ENCODE data around the gene MYRFL.
"Not testable (repeated sequence)": the region's sequence is repeated elsewhere in the genome, so short reads cannot be mapped to it uniquely, and the experiment has no call there.

MYRFL gene

DNA sequence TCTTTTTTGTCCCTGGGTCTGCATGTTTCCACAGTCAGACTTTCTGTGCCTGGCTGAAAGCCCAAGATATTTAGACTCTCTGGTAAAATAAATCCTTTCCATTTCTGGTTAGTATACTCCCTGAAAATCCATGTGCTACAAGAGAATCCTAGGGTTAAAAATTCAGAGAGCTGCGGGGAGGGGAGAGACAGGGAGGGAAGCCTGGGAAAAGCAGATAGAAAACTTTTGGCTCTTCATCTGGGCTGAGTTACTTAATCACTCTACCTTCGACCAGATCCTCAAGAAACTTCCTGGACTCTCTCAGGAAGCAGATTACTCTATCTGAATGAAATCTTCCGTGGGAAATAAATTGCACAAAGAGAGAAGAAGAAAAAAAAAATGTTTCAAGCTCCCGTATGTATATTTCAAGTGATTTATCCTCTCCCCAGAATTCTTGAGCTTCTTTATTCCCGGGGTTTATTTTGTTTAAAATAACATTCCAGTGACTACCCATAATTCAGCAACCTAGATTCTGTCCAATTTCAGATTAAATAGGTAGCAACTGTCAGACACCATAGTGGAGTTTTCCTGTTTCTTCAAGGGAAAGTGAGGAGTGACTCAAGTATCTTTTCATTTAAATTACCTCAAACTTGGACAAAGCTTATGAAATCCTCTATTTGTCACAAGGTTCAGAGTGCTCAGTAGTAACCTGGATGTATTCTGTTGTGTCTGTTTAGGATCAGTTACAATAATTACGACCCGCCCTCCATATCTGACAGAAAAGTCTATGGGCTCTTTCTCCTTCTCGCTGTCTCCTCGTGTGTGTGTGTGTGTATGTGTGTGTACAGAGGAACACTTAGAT, 163.7 kb downstream of the MYRFL start:
- H3K4me3 Mint-ChIP-seq = no peak overlapping the region

GRCh38 chr12:69991690-69992288, 166.8 kb downstream of the MYRFL start:
- H3K36me3 Mint-ChIP-seq (ENCODE audit: low read depth) = no peaks in the 10 kb centered on the region
- H3K27ac Mint-ChIP-seq = no peak overlapping the region
- no peaks in the 10 kb centered on the region for H3K27me3 Mint-ChIP-seq (ENCODE audit: low read depth)
- H3K4me1 Mint-ChIP-seq (ENCODE audit: low read depth) = no peaks in the 10 kb centered on the region
- no peak overlapping the region for H3K4me3 Mint-ChIP-seq
- no peaks in the 10 kb centered on the region for H3K9me3 Mint-ChIP-seq

More for the DNA sequence above, 163.7 kb downstream of the MYRFL start:
- Mint-ChIP-seq H3K9me3 (no peaks in the 10 kb centered on the region), H3K36me3 (ENCODE audit: low read depth) (no peaks in the 10 kb centered on the region), H3K27ac (no peak overlapping the region), H3K4me1 (ENCODE audit: low read depth) (no peaks in the 10 kb centered on the region), H3K27me3 (ENCODE audit: low read depth) (no peaks in the 10 kb centered on the region)

DNA sequence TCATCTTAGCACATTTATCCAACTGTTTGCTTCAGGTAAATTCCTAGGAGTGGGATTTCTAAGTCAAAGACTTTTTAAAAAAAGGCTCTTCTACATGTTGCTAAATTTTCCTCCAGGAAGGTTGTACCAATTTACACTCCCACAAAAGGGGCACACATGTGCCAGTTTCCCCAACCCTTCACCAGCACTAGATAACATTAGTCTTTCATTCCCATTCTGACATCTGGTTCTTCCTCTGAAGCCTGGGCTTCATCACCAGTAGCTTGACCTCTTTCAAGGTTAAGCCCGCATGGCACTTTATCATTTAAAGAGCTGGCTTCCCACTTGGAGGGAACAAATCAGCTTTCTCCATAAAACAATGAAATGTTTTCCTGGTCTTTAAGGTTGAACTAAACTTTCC, 168.4 kb downstream of the MYRFL start:
- Mint-ChIP-seq H3K4me3 (no peak overlapping the region), H3K36me3 (ENCODE audit: low read depth) (no peaks in the 10 kb centered on the region), H3K4me1 (ENCODE audit: low read depth) (no peaks in the 10 kb centered on the region), H3K27me3 (ENCODE audit: low read depth) (no peaks in the 10 kb centered on the region), H3K9me3 (no peaks in the 10 kb centered on the region), H3K27ac (no peak overlapping the region)

DNA sequence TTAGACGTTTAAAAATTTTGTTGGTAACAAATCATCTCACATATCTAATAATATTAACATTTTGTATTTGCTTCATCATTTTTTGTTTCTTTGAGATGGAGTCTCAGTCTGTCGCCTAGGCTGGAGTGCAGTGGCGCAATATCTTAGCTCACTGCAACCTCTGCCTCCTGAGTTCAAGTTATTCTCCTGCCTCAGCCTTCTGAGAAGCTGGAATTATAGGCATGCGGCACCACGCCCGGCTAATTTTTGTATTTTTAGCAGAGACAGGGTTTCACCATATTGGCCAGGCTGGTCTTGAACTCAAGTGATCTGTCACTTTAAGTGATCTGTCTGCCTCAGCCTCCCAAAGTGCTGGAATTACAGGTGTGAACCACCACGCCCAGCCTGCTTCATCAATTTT, 169.1 kb downstream of the MYRFL start:
- H3K27me3 Mint-ChIP-seq (ENCODE audit: low read depth); H3K4me1 Mint-ChIP-seq (ENCODE audit: low read depth); H3K9me3 Mint-ChIP-seq; H3K36me3 Mint-ChIP-seq (ENCODE audit: low read depth); H3K27ac Mint-ChIP-seq; H3K4me3 Mint-ChIP-seq: not testable (repeated sequence)

DNA sequence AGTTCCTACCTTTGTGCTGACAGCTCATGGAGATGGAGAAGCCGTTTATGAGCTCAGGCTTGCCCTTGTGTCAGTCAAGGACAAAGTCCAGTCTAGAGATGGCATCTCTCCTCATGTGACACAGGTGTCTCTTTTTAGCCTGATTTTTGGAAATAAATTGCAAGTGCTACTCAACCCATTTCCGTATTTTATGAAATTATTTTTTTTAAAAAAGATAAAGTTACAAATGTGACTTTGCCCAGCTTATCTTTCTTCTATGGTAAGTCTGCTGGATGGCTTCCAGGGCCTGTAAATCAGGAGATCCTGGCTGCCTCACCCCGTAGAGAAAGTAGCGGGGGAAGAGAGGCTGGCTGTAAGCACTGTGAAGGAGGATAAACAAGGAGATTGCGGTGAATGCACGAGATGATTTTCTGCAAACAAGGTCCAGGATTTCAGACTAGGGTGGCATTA, 169.7 kb downstream of the MYRFL start:
- no peak overlapping the region for H3K27ac Mint-ChIP-seq
- H3K27me3 Mint-ChIP-seq (ENCODE audit: low read depth) = no peaks in the 10 kb centered on the region
- no peak overlapping the region for H3K4me3 Mint-ChIP-seq
- no peaks in the 10 kb centered on the region for H3K9me3 Mint-ChIP-seq
- no peaks in the 10 kb centered on the region for H3K4me1 Mint-ChIP-seq (ENCODE audit: low read depth)
- H3K36me3 Mint-ChIP-seq (ENCODE audit: low read depth) = no peaks in the 10 kb centered on the region

DNA sequence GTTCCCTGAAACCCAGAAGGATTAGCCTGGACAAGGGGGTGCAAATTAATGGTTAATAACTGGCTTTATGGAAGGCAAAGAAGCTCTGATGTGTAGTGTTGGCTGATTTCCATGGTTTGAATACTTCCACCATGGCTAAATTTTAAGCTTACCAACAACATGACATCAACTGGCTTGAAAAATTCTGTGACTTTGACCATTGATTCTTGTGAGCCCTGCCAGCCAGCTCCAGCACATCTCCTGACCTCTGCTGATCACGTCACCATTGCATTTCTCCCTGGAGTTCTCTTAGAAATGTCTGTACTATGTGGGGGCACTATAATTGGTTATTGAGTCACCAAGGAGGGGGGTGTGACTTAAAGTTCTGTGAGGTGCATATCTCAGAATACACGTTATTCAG, 171.2 kb downstream of the MYRFL start:
- Mint-ChIP-seq H3K27ac (no peak overlapping the region), H3K36me3 (ENCODE audit: low read depth) (no peaks in the 10 kb centered on the region), H3K27me3 (ENCODE audit: low read depth) (no peaks in the 10 kb centered on the region), H3K9me3 (no peaks in the 10 kb centered on the region), H3K4me1 (ENCODE audit: low read depth) (no peaks in the 10 kb centered on the region), H3K4me3 (no peak overlapping the region)

- Mint-ChIP-seq H3K36me3 (ENCODE audit: low read depth) (no peaks in the 10 kb centered on the region), H3K4me1 (ENCODE audit: low read depth) (no peaks in the 10 kb centered on the region), H3K4me3 (no peak overlapping the region), H3K9me3 (no peaks in the 10 kb centered on the region), H3K27me3 (ENCODE audit: low read depth) (no peaks in the 10 kb centered on the region), H3K27ac (no peak overlapping the region)
These were observed 171.7 kb downstream of the MYRFL start for GRCh38 chr12:69996722-69997121.

GRCh38 chr12:69998011-69998410, 173.0 kb downstream of the MYRFL start:
- no peaks in the 10 kb centered on the region for H3K4me1 Mint-ChIP-seq (ENCODE audit: low read depth)
- H3K4me3 Mint-ChIP-seq = no peak overlapping the region
- H3K27me3 Mint-ChIP-seq (ENCODE audit: low read depth) = no peaks in the 10 kb centered on the region
- H3K9me3 Mint-ChIP-seq = no peaks in the 10 kb centered on the region
- no peak overlapping the region for H3K27ac Mint-ChIP-seq
- H3K36me3 Mint-ChIP-seq (ENCODE audit: low read depth) = no peaks in the 10 kb centered on the region

DNA sequence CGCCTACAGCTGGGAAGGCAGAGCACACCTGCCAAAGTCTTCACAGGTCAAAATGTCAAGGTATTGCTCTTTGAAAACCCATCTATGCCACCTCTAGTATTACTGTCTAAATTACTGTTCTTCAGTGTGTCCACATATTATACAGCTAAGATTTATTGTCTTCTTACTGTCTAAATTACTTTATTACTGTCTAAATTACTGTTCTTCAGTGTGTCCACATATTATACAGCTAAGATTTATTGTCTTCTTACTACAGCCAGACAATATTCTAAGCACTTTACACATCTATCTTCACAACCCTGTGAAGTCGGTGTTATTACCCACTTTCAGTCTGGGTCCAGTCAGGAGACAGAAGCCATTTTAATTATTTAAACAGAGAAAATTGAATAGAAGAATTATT, 173.9 kb downstream of the MYRFL start:
- no peaks in the 10 kb centered on the region for H3K9me3 Mint-ChIP-seq
- no peak overlapping the region for H3K27ac Mint-ChIP-seq
- H3K4me3 Mint-ChIP-seq = no peak overlapping the region
- H3K36me3 Mint-ChIP-seq (ENCODE audit: low read depth) = no peaks in the 10 kb centered on the region
- H3K4me1 Mint-ChIP-seq (ENCODE audit: low read depth) = no peaks in the 10 kb centered on the region
- H3K27me3 Mint-ChIP-seq (ENCODE audit: low read depth) = no peaks in the 10 kb centered on the region

GRCh38 chr12:69999561-69999960, 174.5 kb downstream of the MYRFL start:
- Mint-ChIP-seq H3K9me3 (no peaks in the 10 kb centered on the region), H3K27ac (no peak overlapping the region), H3K4me1 (ENCODE audit: low read depth) (no peaks in the 10 kb centered on the region), H3K27me3 (ENCODE audit: low read depth) (no peaks in the 10 kb centered on the region), H3K36me3 (ENCODE audit: low read depth) (no peaks in the 10 kb centered on the region), H3K4me3 (no peak overlapping the region)

DNA sequence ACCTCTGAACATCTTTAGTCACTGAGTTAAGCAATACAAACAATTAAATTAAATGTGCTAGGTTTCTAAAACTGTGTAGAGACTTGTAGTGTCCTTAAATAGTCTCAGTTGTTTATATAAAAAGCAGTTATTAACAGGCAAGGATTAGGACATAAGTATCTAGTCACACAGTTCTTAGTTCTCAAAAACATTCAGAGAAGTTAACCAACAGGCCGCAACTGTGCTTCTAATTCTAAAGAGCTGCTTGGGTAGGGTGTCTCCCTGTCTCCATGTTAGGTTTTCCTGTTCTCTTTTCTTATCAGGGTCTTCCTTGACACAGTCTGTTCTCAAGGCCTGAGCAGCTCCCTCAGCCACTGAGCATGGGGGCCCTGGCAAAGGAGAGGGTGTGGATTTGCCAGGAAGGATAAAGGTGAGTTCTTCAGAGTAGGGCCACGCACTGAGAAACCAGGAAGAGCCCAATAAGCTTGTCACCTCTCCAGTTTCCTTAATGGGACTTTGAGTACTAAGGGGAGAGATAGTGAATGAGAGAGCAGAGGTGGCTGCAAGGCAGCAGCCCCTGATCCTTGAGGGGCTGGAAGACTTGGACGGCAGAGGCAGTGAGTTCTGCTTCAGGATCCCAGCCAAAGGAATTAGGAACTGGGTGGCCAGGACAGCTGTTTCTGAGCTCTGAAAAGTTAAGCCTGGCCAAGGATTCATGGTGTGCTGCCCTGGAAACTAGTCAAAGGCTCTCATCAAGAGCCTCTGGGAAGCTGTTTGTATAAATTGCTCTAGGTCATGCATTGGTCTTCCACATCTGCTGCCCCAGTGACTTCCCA, 177.3 kb downstream of the MYRFL start:
- no peaks in the 10 kb centered on the region for H3K36me3 Mint-ChIP-seq (ENCODE audit: low read depth)
- no peaks in the 10 kb centered on the region for H3K27me3 Mint-ChIP-seq (ENCODE audit: low read depth)
- no peak overlapping the region for H3K27ac Mint-ChIP-seq
- H3K4me1 Mint-ChIP-seq (ENCODE audit: low read depth) = no peaks in the 10 kb centered on the region
- H3K9me3 Mint-ChIP-seq = peaks cover 3% of the 10 kb centered on the region
- no peak overlapping the region for H3K4me3 Mint-ChIP-seq

- no peaks in the 10 kb centered on the region for H3K27me3 Mint-ChIP-seq (ENCODE audit: low read depth)
- H3K9me3 Mint-ChIP-seq = peaks cover 3% of the 10 kb centered on the region
- no peak overlapping the region for H3K4me3 Mint-ChIP-seq
- H3K4me1 Mint-ChIP-seq (ENCODE audit: low read depth) = no peaks in the 10 kb centered on the region
- no peak overlapping the region for H3K27ac Mint-ChIP-seq
- H3K36me3 Mint-ChIP-seq (ENCODE audit: low read depth) = no peaks in the 10 kb centered on the region
These were observed 177.9 kb downstream of the MYRFL start for GRCh38 chr12:70002912-70003255.

- no peak overlapping the region for H3K4me3 Mint-ChIP-seq
- H3K9me3 Mint-ChIP-seq = peaks cover 16% of the 10 kb centered on the region
- no peaks in the 10 kb centered on the region for H3K27me3 Mint-ChIP-seq (ENCODE audit: low read depth)
- no peak overlapping the region for H3K27ac Mint-ChIP-seq
- H3K36me3 Mint-ChIP-seq (ENCODE audit: low read depth) = no peaks in the 10 kb centered on the region
- H3K4me1 Mint-ChIP-seq (ENCODE audit: low read depth) = no peaks in the 10 kb centered on the region
These were observed 181.0 kb downstream of the MYRFL start for GRCh38 chr12:70005864-70006618.

- Mint-ChIP-seq H3K4me1 (ENCODE audit: low read depth) (no peaks in the 10 kb centered on the region), H3K27ac (no peak overlapping the region), H3K36me3 (ENCODE audit: low read depth) (no peaks in the 10 kb centered on the region), H3K4me3 (no peak overlapping the region), H3K9me3 (peaks cover 16% of the 10 kb centered on the region), H3K27me3 (ENCODE audit: low read depth) (no peaks in the 10 kb centered on the region)
These were observed 181.6 kb downstream of the MYRFL start for GRCh38 chr12:70006619-70006973.
